HG02840 (cell line): ENCODE measurements around the gene CX3CL1.

Experiments used
- ATAC-seq: cut with Tn5 transposase; IDR thresholded peaks from one replicate; pipeline ENCODE4 v1.9.1; 2021; ENCODE audit warnings: mild to moderate bottlenecking, moderate library complexity, moderate number of reproducible peaks; ENCODE audit not compliant: unreplicated experiment, low FRiP score

The CX3CL1 gene

GRCh38 chr16:57430955-57431354, 58.7 kb downstream of the CX3CL1 start:
- no peak for ATAC-seq

- ATAC-seq, result no peak
Observed at GRCh38 chr16:57432505-57432904, 60.2 kb downstream of the CX3CL1 start.

- no peak for ATAC-seq
Observed at GRCh38 chr16:57432989-57433388, 60.7 kb downstream of the CX3CL1 start.

- no peak for ATAC-seq
Observed at GRCh38 chr16:57434003-57434402, 61.7 kb downstream of the CX3CL1 start.
